Measurements from ENCODE around the gene PIRT. TPM values are rescaled to one million over a fixed set of nuclear protein-coding genes. Genes with fewer than 3 reads are reported as not detected.

The PIRT gene
- total and polyA plus RNA-seq, 9 donors = 0.04 to 0.34 (median 0.05) TPM; not detected in 1

- no peak within 1 kb of the TSS for H3K27ac ChIP-seq (ENCODE audit: low read length)
- H3K9me3 ChIP-seq (replicated peaks; ENCODE audit: control insufficient read depth, low read depth, low read length) = no peaks in the 10 kb centered on the region
- H3K27me3 ChIP-seq (ENCODE audit: control insufficient read depth, insufficient read depth, low read length) = no peaks in the 10 kb centered on the region
- no peaks in the 10 kb centered on the region for H3K36me3 ChIP-seq (ENCODE audit: control insufficient read depth, insufficient read depth, low read length)
- H3K4me3 ChIP-seq (ENCODE audit: low read length) = no peak within 1 kb of the TSS
- H3K4me1 ChIP-seq (ENCODE audit: control insufficient read depth, insufficient read depth, low read length) = peaks cover 8% of the 10 kb centered on the region
- 62% methylated on average over 9 of the region's 16 CpGs for WGBS (ENCODE audit: insufficient coverage)
- DNase-seq = peak; percentile 27
Measured at GRCh38 chr17:10803830-10804475, 33.9 kb downstream of the PIRT start, which contains the start of gene TMEM238L. TMEM238L (minus strand) TSS chr17:10804099; CDS start chr17:10803963, 136 bp downstream.

- Histone ChIP-seq H3K4me3 (ENCODE audit: low read length) (no peak overlapping the region), H3K4me1 (ENCODE audit: control insufficient read depth, insufficient read depth, low read length) (peaks cover 9% of the 10 kb centered on the region), H3K36me3 (ENCODE audit: control insufficient read depth, insufficient read depth, low read length) (no peaks in the 10 kb centered on the region), H3K27ac (ENCODE audit: low read length) (no peak overlapping the region), H3K9me3 (replicated peaks; ENCODE audit: control insufficient read depth, low read depth, low read length) (no peaks in the 10 kb centered on the region), H3K27me3 (ENCODE audit: control insufficient read depth, insufficient read depth, low read length) (no peaks in the 10 kb centered on the region)
- 94% methylated on average over 7 of the region's 7 CpGs for WGBS (ENCODE audit: insufficient coverage)
- DNase-seq = no peak
Measured at GRCh38 chr17:10803350-10803749, 34.5 kb downstream of the PIRT start.

GRCh38 chr17:10802496-10803284 lies 35.2 kb downstream of the PIRT start:
- Histone ChIP-seq H3K36me3 (ENCODE audit: control insufficient read depth, insufficient read depth, low read length) (no peaks in the 10 kb centered on the region), H3K4me3 (ENCODE audit: low read length) (no peak overlapping the region), H3K9me3 (replicated peaks; ENCODE audit: control insufficient read depth, low read depth, low read length) (no peaks in the 10 kb centered on the region), H3K27me3 (ENCODE audit: control insufficient read depth, insufficient read depth, low read length) (no peaks in the 10 kb centered on the region), H3K27ac (ENCODE audit: low read length) (no peak overlapping the region), H3K4me1 (ENCODE audit: control insufficient read depth, insufficient read depth, low read length) (peaks cover 15% of the 10 kb centered on the region)
- DNase-seq = no peak
- 88% methylated on average over 9 of the region's 14 CpGs for WGBS (ENCODE audit: insufficient coverage)

- no peaks in the 10 kb centered on the region for H3K9me3 ChIP-seq (replicated peaks; ENCODE audit: control insufficient read depth, low read depth, low read length)
- 47% methylated on average over 4 of the region's 7 CpGs for WGBS (ENCODE audit: insufficient coverage)
- H3K4me3 ChIP-seq (ENCODE audit: low read length) = no peak overlapping the region
- H3K27ac ChIP-seq (ENCODE audit: low read length) = no peak overlapping the region
- no peaks in the 10 kb centered on the region for H3K36me3 ChIP-seq (ENCODE audit: control insufficient read depth, insufficient read depth, low read length)
- H3K27me3 ChIP-seq (ENCODE audit: control insufficient read depth, insufficient read depth, low read length) = no peaks in the 10 kb centered on the region
- DNase-seq = peak; percentile 22
- H3K4me1 ChIP-seq (ENCODE audit: control insufficient read depth, insufficient read depth, low read length) = peaks cover 12% of the 10 kb centered on the region
Measured at GRCh38 chr17:10799407-10799806, 38.5 kb downstream of the PIRT start.

- WGBS (ENCODE audit: insufficient coverage) = 89% methylated on average over 4 of the region's 7 CpGs
- Histone ChIP-seq H3K27me3 (ENCODE audit: control insufficient read depth, insufficient read depth, low read length) (no peaks in the 10 kb centered on the region), H3K36me3 (ENCODE audit: control insufficient read depth, insufficient read depth, low read length) (no peaks in the 10 kb centered on the region), H3K4me3 (ENCODE audit: low read length) (no peak overlapping the region), H3K4me1 (ENCODE audit: control insufficient read depth, insufficient read depth, low read length) (peaks cover 8% of the 10 kb centered on the region), H3K9me3 (replicated peaks; ENCODE audit: control insufficient read depth, low read depth, low read length) (no peaks in the 10 kb centered on the region), H3K27ac (ENCODE audit: low read length) (no peak overlapping the region)
- no peak for DNase-seq
Measured at GRCh38 chr17:10798910-10799309, 39.0 kb downstream of the PIRT start.

DNA sequence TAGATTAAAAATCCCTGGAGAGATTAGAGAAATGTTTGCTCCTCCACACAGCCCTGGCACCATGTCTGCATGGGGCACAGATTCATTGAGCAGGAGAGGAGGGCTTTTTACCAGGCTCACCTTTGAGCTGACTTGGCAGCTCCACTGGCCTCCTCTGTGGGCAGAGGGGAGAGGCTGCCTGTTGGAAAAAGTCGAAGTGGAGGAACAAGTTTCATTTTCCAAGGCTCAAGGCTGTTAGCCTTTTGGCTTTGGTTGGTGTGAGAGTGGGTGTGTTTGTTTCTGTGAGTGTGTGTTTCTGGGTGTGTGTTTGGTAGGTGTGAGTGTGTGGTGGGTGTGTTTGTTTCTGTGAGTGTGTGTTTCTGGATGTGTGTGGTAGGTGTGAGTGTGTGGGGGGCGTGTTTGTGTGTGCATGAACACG lies 39.5 kb downstream of the PIRT start:
- H3K4me1 ChIP-seq (ENCODE audit: control insufficient read depth, insufficient read depth, low read length) = peaks cover 7% of the 10 kb centered on the region
- peak; percentile 49 for DNase-seq
- H3K4me3 ChIP-seq (ENCODE audit: low read length) = no peak overlapping the region
- H3K36me3 ChIP-seq (ENCODE audit: control insufficient read depth, insufficient read depth, low read length) = no peaks in the 10 kb centered on the region
- H3K27ac ChIP-seq (ENCODE audit: low read length) = no peak overlapping the region
- 41% methylated on average over 3 of the region's 3 CpGs for WGBS (ENCODE audit: insufficient coverage)
- H3K9me3 ChIP-seq (replicated peaks; ENCODE audit: control insufficient read depth, low read depth, low read length) = no peaks in the 10 kb centered on the region
- no peaks in the 10 kb centered on the region for H3K27me3 ChIP-seq (ENCODE audit: control insufficient read depth, insufficient read depth, low read length)

- H3K9me3 ChIP-seq (replicated peaks; ENCODE audit: control insufficient read depth, low read depth, low read length) = no peaks in the 10 kb centered on the region
- H3K27me3 ChIP-seq (ENCODE audit: control insufficient read depth, insufficient read depth, low read length) = no peaks in the 10 kb centered on the region
- no peak overlapping the region for H3K27ac ChIP-seq (ENCODE audit: low read length)
- 45% methylated on average over 10 of the region's 11 CpGs for WGBS (ENCODE audit: insufficient coverage)
- H3K4me3 ChIP-seq (ENCODE audit: low read length) = no peak overlapping the region
- H3K36me3 ChIP-seq (ENCODE audit: control insufficient read depth, insufficient read depth, low read length) = no peaks in the 10 kb centered on the region
- no peak for DNase-seq
- H3K4me1 ChIP-seq (ENCODE audit: control insufficient read depth, insufficient read depth, low read length) = peaks cover 7% of the 10 kb centered on the region
Measured at GRCh38 chr17:10797476-10798328, 40.2 kb downstream of the PIRT start.

DNA sequence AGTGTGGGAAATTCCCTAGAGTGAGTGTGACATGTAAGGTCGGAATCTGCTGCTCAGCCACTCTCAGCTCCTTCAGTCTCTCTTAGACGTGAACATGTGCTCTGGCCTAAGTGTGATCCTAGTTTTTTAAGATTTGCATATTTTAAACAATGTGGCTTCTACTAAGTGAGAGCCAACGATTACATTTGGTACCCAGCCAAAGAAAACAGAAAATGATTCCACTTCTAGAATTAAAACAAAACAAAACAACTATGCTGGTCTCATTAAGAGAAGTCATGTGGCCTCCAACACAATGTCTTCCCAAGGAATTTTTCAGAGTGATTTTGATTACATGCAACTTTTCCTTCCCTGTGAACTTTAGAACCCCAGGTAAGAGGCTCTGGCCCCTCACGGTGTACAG lies 44.1 kb downstream of the PIRT start:
- WGBS (ENCODE audit: insufficient coverage) = 80% methylated on average over 1 of the region's 4 CpGs
- Histone ChIP-seq H3K27me3 (ENCODE audit: control insufficient read depth, insufficient read depth, low read length) (no peaks in the 10 kb centered on the region), H3K36me3 (ENCODE audit: control insufficient read depth, insufficient read depth, low read length) (no peaks in the 10 kb centered on the region), H3K27ac (ENCODE audit: low read length) (no peak overlapping the region), H3K4me1 (ENCODE audit: control insufficient read depth, insufficient read depth, low read length) (peaks cover 30% of the 10 kb centered on the region), H3K9me3 (replicated peaks; ENCODE audit: control insufficient read depth, low read depth, low read length) (no peaks in the 10 kb centered on the region), H3K4me3 (ENCODE audit: low read length) (no peak overlapping the region)
- peak; percentile 32 for DNase-seq

GRCh38 chr17:10793256-10793655 lies 44.6 kb downstream of the PIRT start:
- peaks cover 29% of the 10 kb centered on the region for H3K4me1 ChIP-seq (ENCODE audit: control insufficient read depth, insufficient read depth, low read length)
- H3K4me3 ChIP-seq (ENCODE audit: low read length) = no peak overlapping the region
- no peaks in the 10 kb centered on the region for H3K9me3 ChIP-seq (replicated peaks; ENCODE audit: control insufficient read depth, low read depth, low read length)
- no peaks in the 10 kb centered on the region for H3K27me3 ChIP-seq (ENCODE audit: control insufficient read depth, insufficient read depth, low read length)
- DNase-seq = no peak
- H3K36me3 ChIP-seq (ENCODE audit: control insufficient read depth, insufficient read depth, low read length) = no peaks in the 10 kb centered on the region
- no peak overlapping the region for H3K27ac ChIP-seq (ENCODE audit: low read length)
- WGBS (ENCODE audit: insufficient coverage) = 92% methylated on average over 4 of the region's 7 CpGs

DNA sequence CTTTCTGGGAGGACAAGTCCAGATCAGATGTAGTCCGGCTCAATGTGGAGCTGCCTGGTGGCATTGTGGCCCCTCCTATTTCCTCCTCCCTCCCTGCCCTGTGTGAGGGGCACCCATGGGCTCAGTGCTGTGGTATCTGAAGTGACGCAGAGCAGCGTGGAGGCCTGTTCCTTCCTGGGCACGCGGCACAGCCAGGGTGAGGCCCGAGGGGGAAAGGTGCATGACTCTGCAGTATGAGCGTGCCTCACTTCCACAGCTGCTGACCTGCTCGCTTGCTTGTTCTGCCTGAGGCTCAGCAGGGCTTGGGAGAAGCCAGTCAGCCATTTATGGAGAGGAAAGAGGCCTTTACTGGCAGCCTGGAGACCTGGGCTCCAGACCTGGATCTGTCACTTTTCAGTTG lies 45.7 kb downstream of the PIRT start:
- Histone ChIP-seq H3K27ac (ENCODE audit: low read length) (peak overlapping the region; percentile 20), H3K27me3 (ENCODE audit: control insufficient read depth, insufficient read depth, low read length) (no peaks in the 10 kb centered on the region)
- WGBS (ENCODE audit: insufficient coverage) = 61% methylated on average over 8 of the region's 8 CpGs

More for the DNA sequence above, 45.7 kb downstream of the PIRT start:
- H3K4me3 ChIP-seq (ENCODE audit: low read length) = no peak overlapping the region
- no peaks in the 10 kb centered on the region for H3K36me3 ChIP-seq (ENCODE audit: control insufficient read depth, insufficient read depth, low read length)
- no peaks in the 10 kb centered on the region for H3K9me3 ChIP-seq (replicated peaks; ENCODE audit: control insufficient read depth, low read depth, low read length)
- peaks cover 23% of the 10 kb centered on the region for H3K4me1 ChIP-seq (ENCODE audit: control insufficient read depth, insufficient read depth, low read length)
- peak; percentile 24 for DNase-seq
